Stimulated activated CD8-positive, alpha-beta memory T cell treated with anti-CD3 and anti-CD28 coated beads, Interleukin-4, amount 100 ng/mL, for 24 hours (primary cell): ENCODE measurements around the gene TRIM47.

Experiments
- DNase-seq: peaks from one replicate; pipeline ENCODE4 v3.0.0-alpha.2; 2020; ENCODE audit warnings: low read depth

The TRIM47 gene

GRCh38 chr17:75878174-75878998 lies at the start of gene TRIM47:
Gene TRIM47, minus strand, starts transcription at chr17:75878581. Its CDS starts 33 bp downstream, at chr17:75878548.
- no peak for DNase-seq

GRCh38 chr17:75927286-75927922 lies 49.0 kb upstream of the TRIM47 start:
- no peak for DNase-seq

- no peak for DNase-seq
Observed at GRCh38 chr17:75926456-75926855, 48.1 kb upstream of the TRIM47 start.

DNA sequence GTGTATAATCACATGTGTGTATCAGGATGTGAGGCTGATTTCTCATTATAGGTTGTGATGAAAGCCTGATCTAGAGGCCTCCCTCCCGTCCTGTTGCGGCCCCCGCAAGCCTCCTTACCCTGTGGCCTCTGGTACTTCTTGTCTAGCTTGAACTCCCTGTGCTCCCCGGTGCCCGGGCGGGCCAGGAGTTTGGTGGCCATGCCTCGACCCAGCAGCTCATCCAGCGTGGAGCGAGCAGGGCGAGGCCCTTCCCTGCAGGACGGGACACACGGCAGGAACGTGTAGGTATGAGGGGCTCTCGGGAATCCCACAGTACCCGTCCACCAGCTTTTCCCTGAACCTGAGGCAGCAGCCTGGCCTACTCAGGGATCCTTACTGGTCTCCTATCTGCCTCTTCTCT lies 47.5 kb upstream of the TRIM47 start:
- DNase-seq, result no peak

GRCh38 chr17:75925103-75925502 lies 46.7 kb upstream of the TRIM47 start:
- DNase-seq, result no peak

GRCh38 chr17:75922963-75923874 lies 44.8 kb upstream of the TRIM47 start:
- no peak for DNase-seq

GRCh38 chr17:75922173-75922961 lies 44.0 kb upstream of the TRIM47 start:
- no peak for DNase-seq

DNA sequence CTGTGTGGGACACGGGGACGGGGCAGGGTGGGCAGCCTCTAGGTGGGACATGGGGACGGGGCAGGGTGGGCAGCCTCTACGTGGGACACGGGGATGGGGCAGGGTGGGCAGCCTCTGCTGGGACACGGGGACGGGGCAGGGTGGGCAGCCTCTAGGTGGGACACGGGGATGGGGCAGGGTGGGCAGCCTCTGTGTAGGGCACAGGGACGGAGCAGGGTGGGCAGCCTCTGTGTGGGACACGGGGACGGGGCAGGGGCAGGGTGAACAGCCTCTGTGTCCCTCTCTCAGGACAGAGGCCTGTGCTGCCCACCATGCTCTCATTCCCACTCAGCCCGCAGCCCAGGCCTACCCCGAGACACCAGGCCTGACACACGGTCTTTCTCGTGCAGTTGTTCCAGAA lies 43.2 kb upstream of the TRIM47 start:
- no peak for DNase-seq

- no peak for DNase-seq
Observed at GRCh38 chr17:75920045-75920560, 41.7 kb upstream of the TRIM47 start.

GRCh38 chr17:75919611-75920010 lies 41.2 kb upstream of the TRIM47 start:
- DNase-seq, result no peak

- no peak for DNase-seq
Observed at GRCh38 chr17:75917917-75918445, 39.6 kb upstream of the TRIM47 start.

DNA sequence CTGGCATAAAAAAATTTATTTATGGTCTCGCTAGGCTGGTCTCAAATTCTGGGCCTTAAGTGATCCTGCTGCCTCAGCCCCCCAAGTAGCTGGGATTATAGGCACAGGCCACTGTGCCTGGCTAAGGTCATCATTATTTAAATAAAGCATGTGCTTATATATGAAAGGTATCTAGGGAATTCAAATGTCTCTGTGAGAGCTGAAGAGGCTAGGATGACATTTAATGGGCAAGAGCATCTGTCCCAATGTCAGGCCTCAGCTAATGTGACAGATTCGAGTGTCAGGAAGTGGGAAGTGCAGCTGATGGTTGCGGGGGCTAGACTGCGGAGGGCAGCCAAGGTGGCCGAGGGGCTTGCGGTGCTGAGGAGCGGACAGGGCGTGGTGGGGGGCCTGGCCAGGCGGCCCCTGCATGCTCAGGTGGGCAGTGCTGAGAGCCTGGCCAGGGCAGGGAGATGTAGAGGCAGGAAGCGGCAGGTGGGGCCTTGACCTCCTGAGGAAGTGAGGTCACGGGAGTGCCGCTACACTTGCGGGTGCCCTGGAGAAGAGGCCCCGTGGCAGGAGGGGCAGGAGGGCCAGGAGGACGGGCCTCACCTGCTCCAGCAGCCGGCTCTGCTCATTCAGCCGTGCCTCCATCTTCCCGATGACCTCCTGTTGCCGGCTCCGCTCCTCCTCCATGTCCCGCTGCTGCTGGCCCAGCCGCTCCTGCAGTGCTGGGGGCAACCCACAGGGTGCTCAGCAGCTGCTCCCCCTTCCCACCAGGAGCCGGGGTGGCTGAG lies 38.9 kb upstream of the TRIM47 start:
- DNase-seq, result no peak

DNA sequence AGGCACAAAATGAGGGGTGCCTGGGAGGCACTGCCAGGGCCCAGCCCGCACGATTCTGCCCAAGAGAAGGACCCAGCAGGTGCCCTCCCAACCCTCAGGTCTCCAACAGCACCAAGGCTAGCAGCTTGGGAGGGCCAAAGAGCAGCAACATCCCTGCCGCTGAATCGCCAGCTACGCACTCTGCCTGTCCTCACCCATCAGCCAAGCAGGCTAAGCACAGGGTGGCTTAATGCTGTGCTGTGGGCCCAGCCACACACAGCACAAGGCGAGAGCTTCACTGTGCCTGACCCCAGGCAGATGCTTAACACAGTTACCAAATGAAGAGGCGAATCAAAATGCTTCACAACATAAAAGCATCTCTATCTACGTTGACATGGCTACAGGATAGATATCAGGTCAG lies 36.9 kb upstream of the TRIM47 start:
- DNase-seq, result no peak

GRCh38 chr17:75914643-75915267 lies 36.4 kb upstream of the TRIM47 start:
- DNase-seq, result no peak

- DNase-seq, result no peak
Observed at GRCh38 chr17:75913537-75914210, 35.3 kb upstream of the TRIM47 start.

- DNase-seq, result no peak
Observed at GRCh38 chr17:75910699-75911098, 32.3 kb upstream of the TRIM47 start.

GRCh38 chr17:75909812-75910274 lies 31.5 kb upstream of the TRIM47 start:
- no peak for DNase-seq

- no peak for DNase-seq
Observed at GRCh38 chr17:75909051-75909811, 30.9 kb upstream of the TRIM47 start.
